IMR-90 (cell line): Measurements from ENCODE around the gene VPS52. TPM values are rescaled to one million over a fixed set of nuclear protein-coding genes. Genes with fewer than 3 reads are reported as not detected.

Experiments
- ATAC-seq: fragments of 200-7000 bp; cut with Tn5 transposase; 2 replicates; pipeline ENCODE4 v1.9.1; 2020; ENCODE audit warnings: low read depth, mild to moderate bottlenecking, moderate library complexity
- BruUV-seq: library from RNA; stranded (reverse); fragments of 400-500 nt; replicated peaks from 2 replicates; lab custom pipeline; 2021; lab: Mats Ljungman, UMichigan
- CTCF ChIA-PET: fragments of 300-600 bp; formaldehyde crosslinking; extraction: SDS; loops from one replicate; lab custom pipeline; 2021; ENCODE audit warnings: antibody characterized with exemption; lab: Yijun Ruan, JAX
- POLR2A ChIA-PET: fragments of 300-600 bp; sonication (Branson Sonifier 250); formaldehyde crosslinking; loops from one replicate; lab custom pipeline; 2022; ENCODE audit warnings: antibody characterized with exemption; ENCODE audit not compliant: unreplicated experiment; lab: Charles Lee
- DNase-seq: peaks from one replicate; pipeline ENCODE4 v3.0.0; 2013
- H2AFZ ChIP-seq: replicated peaks from 2 replicates; pipeline ENCODE3; 2013; ENCODE audit warnings: low read length, mild to moderate bottlenecking; ENCODE audit not compliant: poor library complexity
- H2AK5ac ChIP-seq: 2 replicates; pipeline ENCODE4 v1.6.1; 2013; ENCODE audit warnings: low read depth, low read length, inconsistent platforms
- H2AK9ac ChIP-seq: replicated peaks from 2 replicates; pipeline ENCODE3; 2013; ENCODE audit warnings: mild to moderate bottlenecking, low read depth, low read length, moderate library complexity; ENCODE audit not compliant: poor library complexity
- H2BK120ac ChIP-seq: 2 replicates; pipeline ENCODE4 v1.6.1; 2013; ENCODE audit warnings: low read depth, low read length, inconsistent platforms
- H2BK15ac ChIP-seq: 3 replicates; pipeline ENCODE4 v1.6.1; 2013; ENCODE audit warnings: low read depth, low read length, inconsistent platforms
- H2BK20ac ChIP-seq: 2 replicates; pipeline ENCODE4 v1.6.1; 2013; ENCODE audit warnings: low read depth, mild to moderate bottlenecking, inconsistent platforms, low read length, moderate library complexity
- H2BK5ac ChIP-seq: 2 replicates; pipeline ENCODE4 v1.6.1; 2013; ENCODE audit warnings: mild to moderate bottlenecking, low read depth, low read length, inconsistent platforms; ENCODE audit not compliant: poor library complexity, severe bottlenecking
- H3K14ac ChIP-seq: replicated peaks from 2 replicates; pipeline ENCODE4 v1.6.1; 2013; ENCODE audit warnings: low read depth, low read length, inconsistent platforms
- H3K18ac ChIP-seq: 2 replicates; pipeline ENCODE4 v1.6.1; 2013; ENCODE audit warnings: low read depth, low read length, control low read depth
- H3K23ac ChIP-seq: 2 replicates; pipeline ENCODE4 v1.6.1; 2013; ENCODE audit warnings: low read depth, low read length, inconsistent platforms
- H3K27ac ChIP-seq: 2 replicates; pipeline ENCODE4 v1.5.1; 2013; ENCODE audit warnings: mild to moderate bottlenecking, control low read depth, low read length; ENCODE audit not compliant: insufficient read depth
- H3K27me3 ChIP-seq: 2 replicates; pipeline ENCODE4 v1.6.1; 2013; ENCODE audit warnings: low read length; ENCODE audit not compliant: control insufficient read depth, insufficient read depth
- H3K36me3 ChIP-seq: 2 replicates; pipeline ENCODE4 v1.6.1; 2013; ENCODE audit warnings: low read length, mixed read lengths; ENCODE audit not compliant: control insufficient read depth, insufficient read depth
- H3K4ac ChIP-seq: 2 replicates; pipeline ENCODE4 v1.6.1; 2013; ENCODE audit warnings: low read depth, low read length, inconsistent platforms
- H3K4me1 ChIP-seq: 2 replicates; pipeline ENCODE4 v1.6.1; 2013; ENCODE audit warnings: low read length, mixed read lengths; ENCODE audit not compliant: control insufficient read depth, insufficient read depth
- H3K4me2 ChIP-seq: 2 replicates; pipeline ENCODE4 v1.6.1; 2013; ENCODE audit warnings: low read depth, mild to moderate bottlenecking, control low read depth, low read length, moderate library complexity
- H3K4me3 ChIP-seq: 2 replicates; pipeline ENCODE4 v1.5.1; 2013; ENCODE audit warnings: low read depth, mild to moderate bottlenecking, control low read depth, low read length, moderate library complexity; ENCODE audit not compliant: insufficient read depth
- H3K56ac ChIP-seq: 2 replicates; pipeline ENCODE4 v1.6.1; 2013; ENCODE audit warnings: low read length, inconsistent platforms; ENCODE audit not compliant: insufficient read depth; ENCODE audit errors: extremely low read depth
- H3K79me1 ChIP-seq, 2 experiments: 2 replicates each; pipeline ENCODE4 v1.6.1; 2013; ENCODE audit warnings: low read length in 2 of 2, inconsistent platforms in 1 of 2, low read depth in 1 of 2
- H3K9ac ChIP-seq: 2 replicates; pipeline ENCODE4 v1.6.1; 2013; ENCODE audit warnings: low read depth, low read length, control low read depth
- H3K9me1 ChIP-seq: 2 replicates; pipeline ENCODE4 v1.6.1; 2013; ENCODE audit warnings: low read length, inconsistent platforms; ENCODE audit not compliant: insufficient read depth
- H3K9me3 ChIP-seq: 2 replicates; pipeline ENCODE4 v1.6.1; 2013; ENCODE audit warnings: low read length; ENCODE audit not compliant: control insufficient read depth, insufficient read depth
- H4K20me1 ChIP-seq: 2 replicates; pipeline ENCODE4 v1.6.1; 2013; ENCODE audit warnings: low read length, inconsistent platforms; ENCODE audit not compliant: insufficient read depth
- H4K5ac ChIP-seq: 2 replicates; pipeline ENCODE4 v1.6.1; 2013; ENCODE audit warnings: mild to moderate bottlenecking, low read depth, low read length, control low read depth
- H4K8ac ChIP-seq, 2 experiments: 2 replicates each; pipeline ENCODE4 v1.6.1; 2013; ENCODE audit warnings: low read depth in 2 of 2, low read length in 2 of 2, control low read depth in 1 of 2, inconsistent platforms in 1 of 2
- H4K91ac ChIP-seq: 2 replicates; pipeline ENCODE4 v1.6.1; 2013; ENCODE audit warnings: low read depth, low read length, inconsistent platforms; ENCODE audit not compliant: insufficient read depth
- BHLHE40 ChIP-seq: fragments of 150-350 bp; IDR thresholded peaks from 2 replicates; pipeline ENCODE4 v1.6.1; 2016; ENCODE audit warnings: mild to moderate bottlenecking, low read depth, low read length
- CEBPB ChIP-seq: IDR thresholded peaks from 2 replicates; pipeline ENCODE4 v1.6.1; 2012; ENCODE audit warnings: low read depth, low read length, improper control_type of control experiment
- CHD1 ChIP-seq: IDR thresholded peaks from 2 replicates; pipeline ENCODE4 v1.6.1; 2012; ENCODE audit warnings: low read depth, low read length, improper control_type of control experiment
- CTCF ChIP-seq: conservative IDR thresholded peaks from 2 replicates; pipeline ENCODE4 v1.5.1; 2012; ENCODE audit warnings: mild to moderate bottlenecking, low read depth, low read length, improper control_type of control experiment
- MAZ ChIP-seq: IDR thresholded peaks from 2 replicates; pipeline ENCODE4 v1.6.1; 2012; ENCODE audit warnings: low read depth, mild to moderate bottlenecking, low read length, improper control_type of control experiment, moderate library complexity, borderline replicate concordance
- POLR2A ChIP-seq: IDR thresholded peaks from 2 replicates; pipeline ENCODE4 v1.6.1; 2012; ENCODE audit warnings: mild to moderate bottlenecking, low read depth, low read length
- RCOR1 ChIP-seq: IDR thresholded peaks from 2 replicates; pipeline ENCODE4 v1.6.1; 2012; ENCODE audit warnings: mild to moderate bottlenecking, low read length, improper control_type of control experiment; ENCODE audit not compliant: insufficient replicate concordance
- SMC3 ChIP-seq: fragments of 150-350 bp; IDR thresholded peaks from 2 replicates; pipeline ENCODE4 v1.6.1; 2016; ENCODE audit warnings: low read depth, mild to moderate bottlenecking, antibody characterized with exemption, low read length, moderate library complexity
- WGBS, 2 experiments: methylation state at CpG; one replicate each; pipeline versions ENCODE4 v1.1.5 to v1.1.7; 2013; ENCODE audit warnings: missing lambda C conversion rate in 2 of 2; ENCODE audit not compliant: insufficient read length in 1 of 2; ENCODE audit errors: extremely low coverage in 2 of 2; 5-methylcytosine and 5-hydroxymethylcytosine counted together
- dilution Hi-C: fragments of 300-500 bp; cut with HindIII; formaldehyde crosslinking; loops from one replicate; pipeline ENCODE4 v1.14.3; 2018; ENCODE audit warnings: low sequenced_read_pairs; ENCODE audit not compliant: unreplicated experiment
- in situ Hi-C: fragments of 300-500 bp; cut with MboI; formaldehyde crosslinking; loops from 3 replicates; pipeline ENCODE4 v1.14.3; 2019; ENCODE audit warnings: low sequenced_read_pairs, inconsistent platforms, mixed read lengths
- intact Hi-C: fragments of 100-400 bp; cut with micrococcal nuclease; formaldehyde crosslinking; loops from 2 replicates; pipeline ENCODE4 v1.10.0; 2022
- polyA plus RNA-seq, 3 experiments: library from polyadenylated mRNA; depleted of rRNA; stranded (reverse); fragments of >200 nt; gene quantifications; 2 replicates each; pipeline ENCODE4 v1.2.3, GENCODE V29; 2012; ENCODE audit warnings: low replicate concordance in 1 of 3
- total RNA-seq: library from RNA; depleted of rRNA; stranded (reverse); fragments of >200 nt; gene quantifications from 2 replicates; pipeline ENCODE4 v1.2.3, GENCODE V29; 2012

Gene VPS52
- total and polyA plus RNA-seq, 2 of the 4 experiments (the other 2 are of a cell fraction): 29.8 to 54.6 TPM

GRCh38 chr6:33301877-33302276, 30.2 kb upstream of the VPS52 start:
- Histone ChIP-seq H3K27me3 (no peaks in the 10 kb centered on the region), H2AK9ac (no peak overlapping the region), H3K4ac (no peak overlapping the region), H2BK15ac (no peak overlapping the region), H3K9me1 (no peaks in the 10 kb centered on the region), H2BK120ac (no peak overlapping the region), H3K36me3 (peaks cover 19% of the 10 kb centered on the region), H2AK5ac (no peak overlapping the region), H2BK20ac (no peak overlapping the region), H3K4me3 (no peak overlapping the region), H3K56ac (no peak overlapping the region), H3K18ac (no peak overlapping the region), H4K5ac (no peak overlapping the region), H2BK5ac (no peak overlapping the region), H3K79me1 (peaks cover 22 to 56% of the 10 kb centered on the region in 2 experiments), H3K14ac (no peak overlapping the region), H3K23ac (peak overlapping the region; percentile 77; the same call in 1 of the 2 replicates), H3K4me2 (no peak overlapping the region), H2AFZ (no peak overlapping the region), H3K9ac (no peak overlapping the region), H4K91ac (no peak overlapping the region), H3K4me1 (no peaks in the 10 kb centered on the region), H3K9me3 (no peaks in the 10 kb centered on the region), H4K8ac (no peak overlapping the region), H4K20me1 (peaks cover 22% of the 10 kb centered on the region), H3K27ac (no peak overlapping the region)
- dilution Hi-C loops (no loop called here), in situ Hi-C loops (no loop called here), intact Hi-C loops (no loop called here)
- ChIA-PET CTCF (no interaction called here), POLR2A (no interaction called here)
- TF ChIP-seq CTCF (no peak), RCOR1 (no peak), BHLHE40 (no peak), CHD1 (no peak), MAZ (no peak), CEBPB (no peak), SMC3 (no peak), POLR2A (no peak)
- DNase-seq (no peak), ATAC-seq (no peak)
- no TSS peak for BruUV-seq
- WGBS, 2 experiments: no CpG with 5 or more reads among the region's 3 CpGs
